DND-41 (cell line): ENCODE results near the gene CTXN1.

Source experiments
- EZH2 ChIP-seq: IDR thresholded peaks from 3 replicates; pipeline ENCODE4 v1.6.1; 2012; ENCODE audit warnings: borderline replicate concordance, low read depth, mild to moderate bottlenecking, moderate library complexity, low read length, inconsistent platforms; ENCODE audit not compliant: severe bottlenecking
- TF ChIP-seq, protein P1 (sequence below): IDR thresholded peaks from 2 replicates; pipeline ENCODE4 v1.5.1; 2012; ENCODE audit warnings: borderline replicate concordance, low read length, moderate library complexity, mild to moderate bottlenecking; ENCODE audit not compliant: poor library complexity, severe bottlenecking; ENCODE audit errors: extremely low read depth

DNA sequence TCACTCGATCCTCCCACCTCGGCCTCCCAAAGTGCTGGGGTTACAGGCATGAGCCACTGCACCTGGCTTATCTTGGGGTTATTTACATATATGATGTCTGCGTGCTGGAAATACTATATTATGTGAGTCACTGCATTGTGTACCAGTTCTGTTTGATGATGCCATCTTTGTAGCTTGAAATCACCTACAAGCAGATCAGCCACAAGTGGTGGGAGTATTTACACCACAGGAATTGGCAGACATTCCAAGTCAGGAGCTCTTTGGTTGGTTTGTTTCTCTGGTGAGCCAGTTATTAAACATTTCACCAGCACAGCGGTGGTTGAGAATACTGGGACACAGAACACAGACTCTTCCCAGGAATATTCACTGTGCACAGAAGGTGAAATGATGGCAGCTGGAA, 22.0 kb upstream of the CTXN1 start:
- TF ChIP-seq, protein P1, sequence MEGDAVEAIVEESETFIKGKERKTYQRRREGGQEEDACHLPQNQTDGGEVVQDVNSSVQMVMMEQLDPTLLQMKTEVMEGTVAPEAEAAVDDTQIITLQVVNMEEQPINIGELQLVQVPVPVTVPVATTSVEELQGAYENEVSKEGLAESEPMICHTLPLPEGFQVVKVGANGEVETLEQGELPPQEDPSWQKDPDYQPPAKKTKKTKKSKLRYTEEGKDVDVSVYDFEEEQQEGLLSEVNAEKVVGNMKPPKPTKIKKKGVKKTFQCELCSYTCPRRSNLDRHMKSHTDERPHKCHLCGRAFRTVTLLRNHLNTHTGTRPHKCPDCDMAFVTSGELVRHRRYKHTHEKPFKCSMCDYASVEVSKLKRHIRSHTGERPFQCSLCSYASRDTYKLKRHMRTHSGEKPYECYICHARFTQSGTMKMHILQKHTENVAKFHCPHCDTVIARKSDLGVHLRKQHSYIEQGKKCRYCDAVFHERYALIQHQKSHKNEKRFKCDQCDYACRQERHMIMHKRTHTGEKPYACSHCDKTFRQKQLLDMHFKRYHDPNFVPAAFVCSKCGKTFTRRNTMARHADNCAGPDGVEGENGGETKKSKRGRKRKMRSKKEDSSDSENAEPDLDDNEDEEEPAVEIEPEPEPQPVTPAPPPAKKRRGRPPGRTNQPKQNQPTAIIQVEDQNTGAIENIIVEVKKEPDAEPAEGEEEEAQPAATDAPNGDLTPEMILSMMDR = no peak
- no peak for TF ChIP-seq EZH2
